Kasumi-1 (cell line): ENCODE measurements around the gene BPNT1.

Experiments used
- DNase-seq, 2 experiments: peaks; one replicate each; lab custom pipeline; 2025; lab: John Stamatoyannopoulos, UW

The BPNT1 gene

DNA sequence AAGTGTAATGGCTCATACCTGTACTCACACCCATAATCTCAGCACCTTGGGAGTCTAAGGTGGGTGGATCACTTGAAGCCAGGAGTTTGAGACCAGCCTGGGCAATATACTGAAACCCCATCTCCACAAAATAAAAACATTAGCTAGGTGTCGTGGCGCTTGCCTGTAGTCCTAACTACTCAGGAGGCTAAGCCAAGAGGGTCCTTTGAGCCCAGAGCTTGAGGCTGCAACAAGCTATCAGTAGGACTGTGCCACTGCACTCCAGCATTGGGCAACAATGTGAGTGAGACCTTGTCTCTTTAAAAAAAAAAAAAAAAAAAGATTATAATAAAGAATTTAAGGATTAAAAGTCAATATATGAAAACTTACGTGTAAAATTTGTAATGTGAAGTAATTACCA, 11.7 kb downstream of the BPNT1 start:
- DNase-seq = no peak

DNA sequence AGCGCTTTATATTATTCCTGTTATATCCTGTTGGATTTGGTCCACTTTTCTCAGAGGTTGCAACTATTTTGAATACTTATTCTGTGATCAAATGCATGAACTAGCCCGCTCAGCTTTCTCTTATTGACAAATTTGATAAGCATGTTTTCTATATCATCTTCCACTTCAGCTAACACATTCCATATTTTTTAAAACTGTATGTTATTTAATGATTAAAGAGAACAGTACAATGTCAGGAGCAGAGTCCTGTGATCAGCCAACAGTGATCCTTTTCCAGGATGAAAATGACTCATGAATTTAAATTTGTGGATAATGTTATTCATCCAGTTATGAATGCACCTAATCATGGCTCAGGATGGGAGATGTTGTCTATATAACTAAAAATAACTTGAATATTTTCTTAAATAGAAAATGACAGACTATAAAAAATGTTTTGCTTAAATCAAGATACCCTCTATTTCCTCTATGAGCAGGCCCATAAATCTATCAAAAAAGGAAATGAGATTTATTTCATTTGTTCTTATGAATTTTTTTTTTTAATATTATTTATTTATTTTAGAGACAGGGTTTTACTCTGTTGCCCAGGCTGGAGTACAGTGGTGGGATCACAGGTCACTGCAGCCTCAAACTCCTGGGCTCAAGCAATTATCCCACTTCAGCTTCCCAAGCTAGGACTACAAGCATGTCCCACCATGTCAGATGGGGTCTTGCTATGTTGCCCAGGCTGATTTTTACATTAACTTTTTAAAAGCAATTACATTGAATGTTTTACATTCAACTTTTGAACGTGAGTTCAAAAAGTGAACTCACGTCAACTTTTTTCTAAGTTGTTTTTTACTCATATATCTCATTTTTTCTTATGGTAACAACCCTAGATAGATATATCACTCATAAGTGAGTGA, 12.5 kb downstream of the BPNT1 start:
- no peak for DNase-seq

DNA sequence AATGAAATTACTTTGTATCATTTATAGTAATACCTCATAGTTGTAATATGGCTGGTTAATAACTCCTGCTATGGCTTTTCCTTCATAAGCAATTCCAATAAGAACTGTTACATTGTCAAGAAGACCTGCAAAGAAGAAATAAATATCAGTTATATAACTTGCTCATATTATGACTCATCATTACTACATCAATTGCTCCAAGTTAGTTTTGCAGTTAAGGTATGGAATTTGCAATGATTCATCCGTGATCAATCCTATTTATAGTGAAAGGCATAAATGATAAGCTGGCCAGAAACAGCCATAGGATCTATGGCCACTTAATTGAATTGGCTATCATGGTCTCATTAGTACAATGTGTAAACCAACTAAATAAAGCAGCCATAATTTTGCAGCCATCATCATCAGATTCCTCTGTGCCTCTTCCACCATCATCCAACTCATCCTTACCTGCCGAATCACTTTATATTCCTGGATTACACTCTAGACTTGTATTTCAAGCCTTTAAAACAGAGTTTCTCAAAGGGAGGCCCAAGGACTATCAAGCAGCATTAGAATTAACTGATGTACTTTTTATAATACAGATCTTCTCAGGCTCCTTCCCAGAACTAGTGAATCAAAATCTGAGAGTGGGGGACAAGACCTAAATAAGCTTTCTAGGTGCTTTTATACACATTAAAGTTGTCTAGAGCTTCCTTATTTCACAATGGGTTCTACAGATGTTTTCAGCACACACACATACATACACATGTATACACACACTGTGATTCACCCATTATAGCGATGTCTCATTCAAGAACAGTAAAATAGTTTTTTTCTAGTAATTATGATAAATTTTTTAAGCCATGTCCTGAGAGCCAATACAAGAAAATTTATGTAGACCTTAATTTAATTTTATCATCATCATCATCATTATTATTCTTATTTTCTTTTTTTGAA, 22.1 kb downstream of the BPNT1 start:
- DNase-seq = no peak

DNA sequence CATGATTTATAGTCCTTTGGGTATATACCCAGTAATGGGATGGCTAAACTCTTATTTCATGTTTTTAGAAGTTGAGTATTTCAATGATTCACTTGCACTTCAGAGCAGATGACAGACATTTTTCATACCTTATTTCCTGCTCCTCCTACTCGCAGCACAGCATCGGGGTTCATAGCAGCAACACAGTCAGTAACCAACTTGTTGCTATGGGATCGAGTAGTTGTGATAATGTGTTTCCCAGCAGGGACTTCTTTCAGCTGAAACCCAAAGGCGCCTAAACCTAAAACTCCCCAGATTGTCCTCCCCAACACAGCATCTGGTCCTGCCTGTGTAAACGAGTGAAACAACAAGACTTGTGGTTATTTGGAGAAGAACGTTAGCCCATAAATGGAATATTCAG, 27.0 kb downstream of the BPNT1 start:
- no peak for DNase-seq

DNA sequence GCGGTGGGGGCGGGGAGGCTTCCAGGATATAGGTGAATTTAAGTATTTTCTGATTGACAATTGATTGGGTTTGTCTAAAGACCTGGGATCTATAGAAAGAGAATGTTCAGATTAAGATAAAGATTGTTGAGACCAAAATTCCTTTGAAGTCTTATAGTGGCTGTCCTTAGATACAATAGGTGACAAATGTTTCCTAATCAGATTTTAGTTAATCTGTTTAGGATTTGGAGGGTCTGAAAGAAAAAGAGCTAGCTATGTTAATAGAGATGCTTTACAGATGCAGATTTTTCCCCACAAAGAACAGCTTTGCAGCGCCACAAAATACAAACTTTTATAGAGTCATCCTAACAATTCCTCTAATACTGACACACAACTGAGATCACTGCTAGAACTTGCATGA, 28.7 kb downstream of the BPNT1 start:
- no peak for DNase-seq

DNA sequence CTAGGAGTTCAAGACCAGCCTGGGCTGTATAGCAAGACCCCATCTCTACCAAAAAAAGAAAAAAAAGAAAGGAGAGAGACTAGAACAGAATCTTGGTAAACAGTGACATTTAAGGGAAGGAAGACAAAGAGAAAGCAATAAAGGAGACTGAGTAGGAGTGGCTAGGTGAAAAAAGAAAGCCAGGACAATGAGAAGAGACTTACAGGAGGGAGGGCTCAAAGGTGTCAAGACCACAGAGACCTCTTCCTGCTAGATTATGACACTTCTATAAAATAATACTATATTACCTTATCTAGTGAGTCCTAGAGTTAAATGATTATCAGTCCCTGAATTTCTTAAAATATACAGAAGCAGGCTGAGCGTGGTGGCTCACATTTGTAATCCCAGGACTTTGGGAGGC, 33.2 kb downstream of the BPNT1 start:
- DNase-seq = no peak

DNA sequence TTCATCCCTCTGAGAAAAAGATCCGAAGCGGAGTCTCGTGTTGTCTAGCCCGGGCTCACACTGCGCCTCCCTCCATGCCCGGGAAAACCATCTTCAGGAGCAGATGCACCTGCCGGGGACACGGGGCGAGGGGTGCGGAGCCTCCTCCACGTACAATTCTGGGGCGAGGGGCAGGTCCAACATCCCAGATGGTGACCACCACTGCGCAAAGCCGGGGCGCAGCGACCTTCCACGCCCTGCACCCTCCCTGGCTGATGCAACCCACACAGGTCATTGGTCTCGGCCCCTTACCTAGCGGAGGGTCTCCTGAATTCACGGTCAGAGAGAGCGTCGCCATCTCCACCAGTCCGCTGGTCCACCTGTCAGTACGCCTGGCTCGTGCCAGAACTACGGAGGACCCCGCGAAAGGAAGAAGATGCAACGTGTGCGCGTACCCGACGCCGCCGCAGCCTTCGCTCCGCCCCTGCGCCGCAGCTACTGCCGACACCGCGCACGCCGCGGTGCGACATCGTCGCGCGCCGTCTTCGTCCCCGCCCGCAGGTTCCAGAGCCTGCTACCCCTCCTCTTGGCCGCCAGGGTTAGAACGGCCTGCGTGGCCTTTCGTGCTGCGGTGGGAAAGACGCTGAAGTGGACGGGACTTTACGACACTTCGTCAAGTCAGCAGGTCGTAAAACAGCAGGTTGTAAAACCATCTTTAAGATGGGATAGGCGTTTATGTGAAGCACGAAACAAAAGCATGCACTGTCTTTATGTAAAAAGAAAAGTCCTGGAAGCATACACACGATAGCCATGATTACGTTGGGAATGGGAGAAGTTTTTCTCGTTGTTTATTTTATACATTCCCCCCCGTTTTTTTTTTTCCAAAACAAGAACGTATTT, 43.3 kb downstream of the BPNT1 start, which contains the start of gene EPRS1:
EPRS1 (minus strand) TSS at position 454 of the 879 bp plus-strand sequence; CDS start at position 337, 117 bp downstream.
- DNase-seq = peak; percentile 95 to 96

DNA sequence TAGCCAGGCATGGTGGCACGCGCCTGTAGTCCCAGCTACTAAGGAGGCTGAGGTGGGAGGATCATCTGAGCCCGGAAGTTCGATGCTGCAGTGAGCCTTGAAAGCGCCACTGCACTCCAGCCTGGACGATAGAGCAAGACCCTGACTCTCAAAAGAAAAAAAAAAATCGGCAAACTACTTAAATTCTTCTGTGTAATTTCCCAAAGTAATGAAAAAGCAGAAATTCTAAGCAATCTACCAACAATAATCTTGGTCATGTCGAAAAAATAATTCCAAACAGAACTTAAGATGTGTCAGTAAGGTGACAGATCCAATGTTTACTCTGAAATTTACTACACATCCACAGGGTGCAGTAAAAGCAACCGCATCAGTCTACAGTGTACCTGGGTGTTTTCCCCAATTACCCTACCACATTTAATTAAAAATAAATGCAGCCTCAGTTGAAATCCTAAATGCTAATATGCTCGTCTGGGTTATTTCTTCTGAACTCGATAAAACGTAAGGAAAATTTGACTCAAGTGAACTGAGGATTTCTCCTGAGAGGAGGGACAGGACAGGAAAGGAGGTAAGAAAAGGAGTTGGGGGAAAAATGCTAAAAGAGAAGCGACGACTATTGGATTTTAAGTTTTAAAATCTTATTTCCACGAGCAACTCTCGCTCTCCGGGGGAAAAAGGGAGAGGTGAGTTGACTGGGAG, 44.1 kb downstream of the BPNT1 start:
- peak; percentile 25 to 47 for DNase-seq

DNA sequence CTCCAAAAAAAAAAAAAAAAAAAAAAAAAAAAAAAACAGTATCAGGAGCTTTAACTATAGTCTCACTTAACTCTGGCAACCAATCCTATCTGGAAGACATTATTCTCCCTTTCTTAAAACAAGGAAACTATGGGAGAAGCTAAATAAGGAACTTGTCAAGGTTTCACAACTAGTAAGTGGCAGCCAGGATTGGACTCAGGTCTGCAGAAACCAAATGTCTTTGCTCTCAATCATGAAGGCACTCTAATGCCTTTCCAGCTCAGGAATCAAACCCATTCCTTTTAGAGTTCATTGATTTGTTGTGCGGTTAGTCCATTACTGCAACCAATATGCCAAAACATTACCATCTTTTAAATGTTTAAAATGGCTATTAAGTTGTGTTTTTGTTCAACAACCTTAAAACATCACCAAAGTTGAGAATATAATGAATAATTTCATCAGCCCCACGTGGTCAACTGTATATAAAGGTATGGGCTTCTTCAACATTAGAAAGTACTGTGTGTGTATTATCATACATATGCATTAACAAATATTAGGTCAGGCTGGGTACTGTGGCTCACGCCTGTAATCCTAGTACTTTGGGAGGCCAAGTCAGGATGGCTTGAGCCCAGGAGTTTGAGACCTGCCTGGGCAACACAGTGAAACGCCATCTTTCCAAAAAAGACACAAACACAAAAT, 44.8 kb downstream of the BPNT1 start:
- DNase-seq = peak; percentile 22 to 32

DNA sequence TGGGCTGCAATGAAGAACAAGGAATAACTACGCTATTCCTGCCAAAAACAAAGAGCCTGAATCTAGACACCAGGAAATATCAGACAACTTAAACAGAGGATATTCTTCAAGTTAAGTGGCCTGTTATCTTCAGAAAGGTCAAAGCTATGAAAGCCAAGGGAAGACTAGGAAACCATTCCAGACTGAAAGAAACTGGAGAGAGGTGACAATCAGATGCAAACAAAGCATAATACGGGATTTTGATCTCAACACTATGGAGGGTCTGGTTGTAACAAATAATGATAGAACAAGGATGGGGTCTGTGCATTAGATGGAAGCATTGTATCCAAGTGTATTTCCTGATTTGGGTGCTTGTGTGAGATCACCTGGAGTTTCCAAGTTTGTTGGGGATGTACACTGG, 45.9 kb downstream of the BPNT1 start:
- DNase-seq = no peak

DNA sequence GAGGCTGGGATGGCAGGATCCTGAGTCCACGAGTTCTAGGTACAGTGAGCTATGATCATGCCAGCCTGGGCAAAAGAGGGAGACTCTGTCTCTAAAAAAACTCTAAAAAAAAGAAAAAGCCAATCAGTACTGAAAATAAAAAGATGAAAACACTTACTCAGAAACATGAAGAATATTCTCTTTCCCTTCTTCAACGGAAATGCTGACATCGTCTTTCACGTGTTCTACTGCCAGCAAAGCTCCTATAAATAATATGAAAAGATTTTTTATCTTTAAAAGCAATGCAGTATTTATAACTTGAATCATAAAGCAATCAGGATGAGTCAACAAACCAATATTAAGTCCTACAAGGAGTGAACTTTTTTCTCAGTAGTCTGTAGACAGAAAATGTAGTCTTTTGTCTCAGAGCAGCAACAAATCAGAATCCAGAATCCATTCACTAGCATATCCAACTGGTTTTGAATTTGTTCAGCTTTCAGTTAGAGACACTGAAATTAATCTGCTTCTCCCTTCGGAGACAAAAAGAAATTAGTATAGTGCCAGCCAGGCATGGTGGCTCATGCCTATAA, 49.5 kb downstream of the BPNT1 start:
- DNase-seq = no peak

DNA sequence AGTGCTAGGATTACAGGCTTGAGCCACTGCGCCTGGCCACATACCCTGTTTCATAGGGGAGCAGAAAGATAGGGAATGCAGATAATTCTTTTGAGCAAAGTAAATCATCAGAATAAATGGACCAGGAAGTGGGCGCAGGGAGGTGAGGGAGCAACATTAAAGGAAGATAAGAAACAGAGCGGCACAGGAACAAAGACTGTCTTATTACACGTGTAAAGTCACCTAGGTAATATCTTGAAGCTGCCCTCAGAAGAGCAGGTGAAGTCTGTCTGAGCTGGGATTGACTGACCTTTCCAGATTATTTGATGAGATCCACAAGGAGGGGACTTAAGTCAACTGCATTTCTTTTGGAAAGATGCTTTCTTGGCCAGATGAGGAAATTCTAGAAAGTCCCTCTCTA, 50.9 kb downstream of the BPNT1 start:
- no peak for DNase-seq

DNA sequence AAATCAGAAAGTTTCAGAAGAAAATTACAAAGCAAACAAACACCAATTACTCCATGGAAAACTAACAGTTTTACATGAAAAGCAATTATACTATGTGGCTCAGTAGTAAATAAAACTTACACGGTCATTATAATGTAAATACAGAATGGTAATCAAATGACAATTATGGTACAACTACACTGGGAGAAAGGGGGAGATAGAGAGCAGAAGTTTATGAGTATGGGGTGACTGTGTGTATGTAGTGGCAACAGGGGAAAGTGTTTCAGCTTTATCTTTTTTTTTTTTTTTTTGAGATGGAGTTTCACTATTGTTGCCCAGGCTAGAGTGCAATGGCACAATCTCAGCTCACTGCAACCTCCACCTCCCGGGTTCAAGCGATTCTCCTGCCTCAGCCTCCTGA, 51.8 kb downstream of the BPNT1 start:
- peak; percentile 22 to 37 for DNase-seq

DNA sequence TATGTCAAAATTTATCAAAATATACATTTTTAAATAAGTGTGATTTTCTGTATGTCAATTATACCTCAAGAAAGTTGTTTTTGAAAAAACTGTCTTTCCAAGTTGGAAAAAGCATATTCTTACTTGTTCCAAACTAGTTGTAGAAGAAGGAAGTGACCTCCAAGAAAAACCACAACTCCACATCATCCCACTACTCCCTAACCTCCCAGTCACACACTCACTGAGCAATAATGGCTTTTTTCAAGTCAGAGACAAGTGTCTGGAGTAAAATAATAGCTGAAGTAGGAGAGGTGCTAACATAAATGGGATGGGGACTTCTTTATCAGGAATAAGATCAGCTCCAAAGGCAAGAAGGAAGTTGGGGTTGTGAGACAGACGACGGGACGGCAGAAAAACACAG, 56.7 kb downstream of the BPNT1 start:
- DNase-seq = peak in 1 of 2 experiments; percentile 29

DNA sequence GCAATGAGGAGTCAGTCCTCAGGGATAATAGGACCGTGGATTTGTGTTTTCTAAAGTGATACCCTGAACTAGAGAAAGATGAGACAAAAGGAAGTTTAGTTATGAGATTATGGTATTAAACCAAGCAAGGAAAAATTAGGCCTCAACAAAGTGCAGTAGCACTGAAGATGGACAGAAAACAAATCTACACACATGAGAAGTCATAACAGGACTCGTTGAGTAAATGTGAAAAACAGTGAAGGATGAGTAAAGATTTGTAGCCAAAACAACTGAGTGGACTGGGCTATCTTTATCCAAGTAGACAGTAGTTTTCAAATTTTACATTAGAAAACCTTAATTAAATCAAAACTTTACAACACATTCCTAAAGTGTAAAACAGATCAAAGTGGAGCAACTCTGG, 58.3 kb downstream of the BPNT1 start:
- DNase-seq = no peak

DNA sequence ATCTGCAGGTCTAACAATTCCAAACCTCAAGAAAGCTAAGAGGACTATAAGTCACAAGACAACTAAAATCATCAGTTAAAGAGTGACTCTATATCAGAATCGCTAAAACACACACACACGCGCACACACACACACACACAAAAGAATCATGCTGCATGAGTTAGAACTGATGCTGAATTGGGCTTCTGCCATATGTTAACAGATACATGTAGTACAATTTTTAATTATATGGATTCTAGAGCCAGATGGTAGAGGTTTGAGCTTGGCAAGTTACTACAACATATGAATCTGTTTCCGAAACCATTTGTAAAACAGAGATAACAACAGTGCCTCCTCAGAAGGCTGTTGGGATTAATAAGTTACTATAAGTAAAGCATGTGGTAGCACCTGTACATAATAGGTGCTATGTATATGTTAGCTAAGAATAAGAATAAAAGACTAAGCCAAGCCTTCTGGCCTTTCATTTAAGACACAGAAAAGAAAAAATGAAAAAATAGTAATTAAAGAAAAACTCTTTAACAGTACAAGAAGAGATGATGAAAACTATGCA, 61.2 kb downstream of the BPNT1 start:
- DNase-seq = no peak

DNA sequence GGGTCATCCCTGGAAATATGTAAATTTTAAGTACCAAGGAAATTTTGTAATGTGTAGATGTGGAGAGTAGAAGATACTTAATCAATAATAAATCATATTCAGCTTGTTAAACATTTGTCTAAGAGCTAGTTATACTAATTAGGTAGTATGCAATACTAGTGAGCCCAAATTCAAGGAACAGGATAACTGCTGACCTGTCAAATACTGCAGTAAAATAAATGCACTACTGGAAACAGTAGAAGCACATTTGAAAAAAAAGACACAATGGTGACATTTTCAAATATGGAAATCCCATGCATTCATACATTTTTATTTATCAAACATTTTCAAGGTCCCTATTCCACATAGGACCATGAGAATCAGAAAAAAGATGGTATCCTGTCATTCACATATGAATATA, 70.5 kb downstream of the BPNT1 start:
- DNase-seq = no peak

DNA sequence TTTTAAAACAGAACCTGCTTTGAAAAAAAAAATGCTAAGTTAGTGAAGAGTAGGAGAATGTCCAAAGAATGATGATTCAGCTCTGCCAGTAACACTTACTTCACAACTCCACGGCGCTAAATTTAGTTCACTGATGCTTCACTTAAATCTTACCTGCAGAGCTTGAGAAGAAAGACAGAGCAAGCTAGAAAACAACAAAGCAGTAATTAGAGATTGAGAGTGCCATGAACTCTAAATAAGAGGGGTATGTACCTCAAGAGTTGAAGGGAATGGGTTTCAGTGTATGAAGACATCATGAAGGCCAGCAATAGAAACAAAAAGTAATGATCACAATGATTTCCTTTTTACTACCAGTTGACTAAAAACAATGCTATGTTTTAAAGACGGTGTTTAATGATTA, 76.1 kb downstream of the BPNT1 start:
- no peak for DNase-seq

DNA sequence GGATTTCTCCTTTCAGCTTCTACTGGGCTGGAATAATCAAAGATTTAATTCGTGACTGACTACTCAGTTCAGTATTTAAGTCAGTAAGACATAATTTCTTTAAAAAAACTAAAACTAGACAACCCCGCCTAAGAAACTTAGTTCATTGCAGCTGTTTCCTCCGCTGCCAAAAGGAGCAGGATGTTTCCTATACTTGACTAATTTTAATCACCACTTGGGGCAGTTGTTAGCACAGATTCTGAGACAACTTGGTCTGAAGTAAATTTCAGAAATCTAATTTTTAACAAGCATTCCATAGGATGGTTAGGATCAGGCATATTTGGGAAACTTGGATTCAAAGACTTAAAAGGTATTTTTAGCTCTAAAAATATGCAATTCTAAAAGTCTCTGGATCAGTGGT, 77.3 kb downstream of the BPNT1 start:
- DNase-seq = peak; percentile 23 to 46

DNA sequence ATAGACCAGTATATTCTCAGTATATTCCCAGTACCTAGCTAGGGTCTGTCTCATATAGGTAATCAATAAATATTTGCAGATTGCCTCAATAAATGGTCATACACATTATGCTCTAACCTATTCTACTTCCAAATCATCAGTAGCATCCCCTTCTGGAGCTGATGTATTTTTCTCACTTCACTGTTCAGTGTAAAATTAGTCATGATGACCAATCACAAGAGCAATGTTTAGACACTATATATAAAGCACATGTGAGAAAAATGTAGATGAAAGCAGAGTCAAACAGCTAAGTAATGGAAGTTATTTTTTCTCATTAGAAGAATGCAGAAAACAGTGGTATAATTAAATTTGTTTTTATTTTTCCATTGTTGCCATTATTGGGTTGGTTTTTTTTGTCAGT, 78.0 kb downstream of the BPNT1 start:
- DNase-seq = no peak
